Spinal cord (tissue), 10 donors: ENCODE measurements around the gene EVC. TPM values are rescaled to one million over a fixed set of nuclear protein-coding genes. Genes with fewer than 3 reads are reported as not detected.

Experiments
- DNase-seq, 6 donors: peaks; one replicate each; pipeline versions ENCODE4 v3.0.0 to v3.0.0-alpha.2; 2013 to 2015; ENCODE audit warnings: low spot score in 6 of 6, low read depth in 4 of 6
- H3K27ac ChIP-seq: one replicate; pipeline ENCODE4 v1.5.1; 2013; ENCODE audit warnings: low read depth, low read length, control low read depth
- H3K27me3 ChIP-seq: one replicate; pipeline ENCODE4 v1.6.1; 2013; ENCODE audit warnings: low read length; ENCODE audit not compliant: control insufficient read depth, insufficient read depth
- H3K36me3 ChIP-seq: one replicate; pipeline ENCODE4 v1.6.1; 2013; ENCODE audit warnings: low read length; ENCODE audit not compliant: control insufficient read depth, insufficient read depth
- H3K4me1 ChIP-seq: one replicate; pipeline ENCODE4 v1.6.1; 2013; ENCODE audit warnings: low read length; ENCODE audit not compliant: control insufficient read depth, insufficient read depth
- H3K4me3 ChIP-seq: one replicate; pipeline ENCODE4 v1.5.1; 2013; ENCODE audit warnings: low read depth, low read length, control low read depth
- H3K9me3 ChIP-seq: one replicate; pipeline ENCODE4 v1.6.1; 2013; ENCODE audit warnings: low read length; ENCODE audit not compliant: control insufficient read depth, insufficient read depth
- WGBS: methylation state at CpG from one replicate; pipeline ENCODE4 v1.1.5; 2013; ENCODE audit warnings: missing lambda C conversion rate; ENCODE audit not compliant: insufficient coverage; 5-methylcytosine and 5-hydroxymethylcytosine counted together
- polyA plus RNA-seq, 2 donors: library from polyadenylated mRNA; unstranded; fragments of 120-200 nt; gene quantifications; one replicate each; pipeline ENCODE4 v1.2.1, GENCODE V29; 2013; ENCODE audit not compliant: insufficient read length in 2 of 2
- total RNA-seq, 2 donors: library from RNA; depleted of rRNA in 1 of 2; stranded (reverse); fragments of 120-200 nt in 1 of 2; fragments of >200 nt in 1 of 2; gene quantifications; one replicate each; pipeline versions ENCODE4 v1.2.3 to v1.2.4, GENCODE V29; 2013 to 2014
- donor health status: healthy.

Gene EVC
- total and polyA plus RNA-seq, 4 donors = 9.9 to 20.8 (median 10.5) TPM

DNA sequence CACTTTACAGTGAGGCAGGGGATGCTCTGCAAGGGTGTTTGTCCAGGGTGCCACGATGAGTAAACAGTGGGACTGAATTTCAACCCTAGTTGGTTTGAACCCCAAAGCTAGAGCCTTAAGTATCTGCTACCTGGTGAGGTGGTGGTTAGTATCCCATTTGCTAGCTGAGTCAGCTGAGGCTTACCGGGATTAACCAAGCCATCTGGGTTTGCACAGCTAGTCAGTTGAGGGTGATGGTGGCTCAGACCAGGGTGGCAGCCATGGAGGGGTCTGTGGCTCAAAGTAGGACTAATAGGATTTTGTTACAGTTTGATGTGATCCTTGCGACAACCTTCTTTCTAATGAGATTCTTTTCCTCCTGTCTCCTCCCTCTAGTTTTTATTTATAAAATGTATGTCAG, 1.9 kb downstream of the EVC start:
- WGBS = 94% methylated on average over 2 of the region's 3 CpGs
- H3K27ac ChIP-seq = no peak overlapping the region

DNA sequence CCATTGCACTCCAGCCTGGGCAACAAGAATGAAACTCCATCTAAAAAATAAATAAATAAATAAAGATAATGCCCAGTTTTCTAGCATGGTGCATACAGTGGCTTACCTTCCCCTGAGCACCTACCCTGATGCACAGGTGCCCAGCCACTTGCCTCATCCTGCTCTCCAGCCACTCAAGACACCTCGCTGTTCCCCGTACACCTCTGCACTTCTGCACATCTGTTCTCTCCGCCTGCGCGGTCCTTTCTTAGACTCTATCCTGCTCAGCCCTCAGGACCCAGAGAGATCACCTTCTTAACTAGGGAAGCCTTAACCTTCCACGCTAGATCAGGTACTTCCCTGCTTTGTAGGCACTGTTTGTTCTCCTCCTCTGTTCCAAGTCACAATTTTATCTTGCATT, 2.9 kb downstream of the EVC start:
- WGBS = 90% methylated on average over 6 of the region's 6 CpGs
- no peak overlapping the region for H3K27ac ChIP-seq
- peaks cover 14% of the 10 kb centered on the region for H3K4me1 ChIP-seq
- peaks cover 7% of the 10 kb centered on the region for H3K27me3 ChIP-seq
- H3K4me3 ChIP-seq = no peak overlapping the region
- DNase-seq = no peak
- peaks cover 4% of the 10 kb centered on the region for H3K9me3 ChIP-seq
- peaks cover under 1% of the 10 kb centered on the region for H3K36me3 ChIP-seq

More for the DNA sequence above, 1.9 kb downstream of the EVC start:
- Histone ChIP-seq H3K27me3 (peaks cover 16% of the 10 kb centered on the region), H3K36me3 (no peaks in the 10 kb centered on the region), H3K9me3 (peaks cover 4% of the 10 kb centered on the region), H3K4me3 (no peak overlapping the region), H3K4me1 (peaks cover 22% of the 10 kb centered on the region)
- DNase-seq = no peak

DNA sequence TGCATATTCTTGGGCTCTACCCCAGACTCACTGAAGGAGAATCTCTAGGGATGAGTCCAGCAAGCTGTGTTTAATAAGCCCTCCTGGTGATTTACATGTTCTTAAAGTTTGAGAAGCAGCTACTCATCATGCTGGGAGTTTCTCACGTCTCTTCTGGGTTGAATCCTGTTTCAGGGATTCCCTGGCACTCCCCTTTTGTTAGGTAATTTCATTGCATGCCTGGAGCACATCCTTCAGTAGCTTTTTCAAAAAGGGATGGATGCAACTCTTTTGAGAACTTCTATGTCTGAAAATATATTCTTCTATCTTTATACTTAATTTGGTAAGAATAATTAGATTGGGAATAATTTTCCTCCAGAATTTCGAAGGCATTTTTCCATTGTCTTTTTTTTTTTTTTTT, 4.4 kb downstream of the EVC start:
- peaks cover 2% of the 10 kb centered on the region for H3K27me3 ChIP-seq
- no peak for DNase-seq
- peaks cover 4% of the 10 kb centered on the region for H3K9me3 ChIP-seq
- no peak overlapping the region for H3K4me3 ChIP-seq
- H3K4me1 ChIP-seq = peaks cover 13% of the 10 kb centered on the region
- H3K27ac ChIP-seq = no peak overlapping the region
- 80% methylated on average over 1 of the region's 2 CpGs for WGBS
- H3K36me3 ChIP-seq = peaks cover 3% of the 10 kb centered on the region

DNA sequence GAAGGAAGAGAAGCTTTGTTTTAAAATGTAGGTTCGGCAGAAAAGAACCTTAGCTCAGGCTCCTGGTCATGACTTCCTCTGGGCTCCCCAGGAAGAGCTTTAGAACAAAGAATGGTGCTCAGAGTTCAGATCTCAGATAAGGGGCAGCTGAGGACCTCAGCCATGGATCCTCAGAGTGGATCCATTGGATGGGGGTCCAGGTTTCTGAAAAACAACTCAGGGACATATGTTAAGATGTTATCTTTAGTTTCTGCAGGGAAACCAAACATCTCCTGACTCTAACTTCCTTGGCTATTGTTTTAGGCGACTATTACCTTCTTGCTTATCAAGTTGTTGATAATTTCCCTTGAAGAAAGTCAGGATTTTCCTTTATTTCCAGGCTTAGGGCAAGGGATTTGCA, 5.4 kb downstream of the EVC start:
- 88% methylated on average over 1 of the region's 2 CpGs for WGBS
- H3K9me3 ChIP-seq = peaks cover 4% of the 10 kb centered on the region
- peaks cover 5% of the 10 kb centered on the region for H3K36me3 ChIP-seq
- H3K4me1 ChIP-seq = peaks cover 8% of the 10 kb centered on the region
- H3K27me3 ChIP-seq = no peaks in the 10 kb centered on the region
- H3K27ac ChIP-seq = no peak overlapping the region
- H3K4me3 ChIP-seq = no peak overlapping the region
- no peak for DNase-seq

DNA sequence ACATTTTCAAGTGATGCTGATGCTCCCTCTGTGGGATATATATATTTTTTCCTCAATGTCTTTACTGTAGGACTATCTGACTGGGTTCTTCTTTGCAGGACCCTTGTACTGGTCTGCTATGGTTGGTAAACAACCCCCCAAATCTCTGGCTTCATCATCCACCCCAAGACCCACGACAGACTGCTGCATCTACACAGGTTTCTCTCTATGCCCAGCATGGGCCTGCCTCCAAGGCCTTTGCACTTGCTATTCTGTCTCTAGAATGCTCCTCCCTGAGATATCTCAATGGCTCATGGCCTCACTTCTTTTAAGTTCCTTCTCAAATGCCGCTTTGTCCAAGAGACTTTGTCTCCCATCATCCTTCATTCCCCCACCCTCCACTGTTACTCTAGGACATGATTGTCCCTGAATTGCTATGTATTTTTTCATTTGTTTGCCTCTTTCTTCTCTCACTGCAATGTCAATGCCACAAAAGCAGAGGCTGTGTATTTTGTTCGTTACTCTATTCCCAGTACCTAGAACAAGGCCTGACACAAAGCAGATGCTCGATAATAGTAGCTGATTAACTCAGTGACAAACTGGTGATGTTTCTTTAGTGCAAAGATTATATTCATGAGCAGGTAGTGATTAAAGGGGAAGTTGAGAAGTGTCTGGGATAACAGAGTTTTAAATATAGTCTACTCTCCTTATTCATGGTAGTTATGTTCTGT, 6.6 kb downstream of the EVC start:
- no peak for DNase-seq
- Histone ChIP-seq H3K27me3 (no peaks in the 10 kb centered on the region), H3K36me3 (peaks cover 5% of the 10 kb centered on the region), H3K9me3 (peaks cover 4% of the 10 kb centered on the region), H3K4me3 (no peak overlapping the region), H3K27ac (no peak overlapping the region), H3K4me1 (peaks cover 2% of the 10 kb centered on the region)
- WGBS = 100% methylated on average over 1 of the region's 4 CpGs

DNA sequence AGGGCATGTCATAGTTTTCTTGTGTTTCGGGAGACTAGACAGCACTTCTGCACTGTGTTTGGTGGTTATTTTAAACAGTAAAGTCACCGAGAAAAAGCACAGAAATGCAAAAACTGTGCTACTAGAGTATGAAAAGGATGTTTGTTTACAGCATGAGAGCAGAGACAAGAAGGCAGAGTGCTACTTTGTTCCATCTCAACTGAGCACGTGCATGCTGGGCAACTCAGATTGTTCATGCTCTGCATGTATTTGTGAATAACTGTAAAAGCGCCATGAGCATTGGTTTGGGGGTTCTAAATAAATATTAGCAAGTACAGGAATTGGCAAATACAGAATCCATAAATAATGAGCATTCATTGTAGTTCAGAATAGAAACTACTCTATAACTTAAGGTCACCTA, 7.4 kb downstream of the EVC start:
- 45% methylated on average over 2 of the region's 4 CpGs for WGBS
- no peak for DNase-seq

DNA sequence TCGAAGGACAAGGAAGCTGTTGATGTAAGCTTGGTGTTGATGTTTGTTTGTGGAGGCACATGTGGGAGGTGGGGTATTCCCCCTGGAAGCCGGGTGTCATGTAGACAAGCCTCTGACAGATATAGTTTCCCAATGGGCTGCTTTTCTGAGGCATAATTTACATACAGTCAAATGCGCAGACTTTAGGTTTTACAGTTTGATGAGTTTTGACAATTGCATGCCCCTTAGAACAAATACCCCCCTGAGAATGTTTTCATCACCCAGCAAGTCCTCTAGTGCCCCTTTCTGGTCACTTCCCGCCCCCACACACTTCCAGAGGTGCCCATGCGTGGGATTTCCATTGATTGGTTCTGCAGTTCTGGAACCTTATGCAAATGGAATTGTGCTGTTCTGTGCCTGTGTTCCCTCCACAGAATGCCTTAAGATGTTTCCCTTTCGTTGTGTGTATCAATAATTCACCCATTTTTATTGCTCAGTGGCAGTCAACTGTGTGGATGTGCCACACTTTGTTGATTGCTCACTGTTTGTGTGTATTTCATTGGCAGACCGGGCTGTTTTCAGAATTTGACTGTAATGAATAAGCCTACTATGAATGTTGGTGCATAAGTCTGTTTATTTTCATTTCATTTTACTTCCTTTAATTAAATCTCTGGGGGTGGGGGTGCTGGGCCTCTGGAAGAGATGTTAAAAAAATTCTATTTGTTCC, 8.5 kb downstream of the EVC start:
- H3K27ac ChIP-seq = no peak overlapping the region
- peaks cover 7% of the 10 kb centered on the region for H3K36me3 ChIP-seq
- peaks cover 2% of the 10 kb centered on the region for H3K4me1 ChIP-seq
- WGBS = 100% methylated on average over 2 of the region's 7 CpGs
- peak in 1 of 6 donors; percentile 19 for DNase-seq
- H3K4me3 ChIP-seq = no peak overlapping the region
- H3K27me3 ChIP-seq = no peaks in the 10 kb centered on the region
- H3K9me3 ChIP-seq = peaks cover 4% of the 10 kb centered on the region

More for the DNA sequence above, 7.4 kb downstream of the EVC start:
- no peak overlapping the region for H3K4me3 ChIP-seq
- no peak overlapping the region for H3K27ac ChIP-seq
- H3K4me1 ChIP-seq = peaks cover 2% of the 10 kb centered on the region
- H3K27me3 ChIP-seq = no peaks in the 10 kb centered on the region
- H3K9me3 ChIP-seq = peaks cover 4% of the 10 kb centered on the region
- peaks cover 5% of the 10 kb centered on the region for H3K36me3 ChIP-seq

DNA sequence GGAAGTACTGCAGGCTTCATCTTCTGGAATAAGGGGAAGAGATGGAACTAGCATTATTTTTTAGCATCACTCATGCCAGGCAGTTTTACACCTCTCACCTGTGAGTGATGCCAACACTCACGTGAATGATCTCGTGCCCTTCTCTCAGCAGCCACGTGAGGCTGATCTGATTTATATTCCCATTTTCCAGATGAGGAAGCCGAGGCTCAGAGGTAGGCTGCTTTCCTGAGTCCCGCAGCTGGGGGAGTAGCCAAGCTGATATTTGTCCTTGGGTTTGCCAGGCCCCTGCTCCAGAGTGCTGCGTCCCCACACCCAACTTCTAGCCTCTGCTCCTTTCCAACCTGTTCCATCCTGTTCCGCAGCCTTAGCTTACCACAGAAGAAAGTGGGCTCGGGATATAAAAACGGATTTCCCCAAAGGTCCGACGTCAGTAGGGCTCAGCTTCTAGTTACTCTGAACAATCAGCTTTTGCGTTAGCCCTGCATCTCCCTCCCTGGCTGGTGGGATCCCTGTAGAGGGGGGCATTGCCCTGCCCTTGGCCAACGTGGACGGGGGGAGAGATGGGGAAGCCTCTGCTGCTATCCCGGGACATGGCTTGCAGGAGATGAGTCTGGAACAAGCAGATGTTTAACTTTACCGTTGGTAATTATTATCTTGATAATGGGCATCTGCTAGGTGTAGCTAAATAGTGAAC, 9.3 kb downstream of the EVC start:
- H3K4me1 ChIP-seq = peaks cover 2% of the 10 kb centered on the region
- H3K36me3 ChIP-seq = peaks cover 7% of the 10 kb centered on the region
- WGBS = 84% methylated on average over 15 of the region's 16 CpGs
- no peaks in the 10 kb centered on the region for H3K27me3 ChIP-seq
- DNase-seq = no peak
- peaks cover 2% of the 10 kb centered on the region for H3K9me3 ChIP-seq
- no peak overlapping the region for H3K27ac ChIP-seq
- no peak overlapping the region for H3K4me3 ChIP-seq

DNA sequence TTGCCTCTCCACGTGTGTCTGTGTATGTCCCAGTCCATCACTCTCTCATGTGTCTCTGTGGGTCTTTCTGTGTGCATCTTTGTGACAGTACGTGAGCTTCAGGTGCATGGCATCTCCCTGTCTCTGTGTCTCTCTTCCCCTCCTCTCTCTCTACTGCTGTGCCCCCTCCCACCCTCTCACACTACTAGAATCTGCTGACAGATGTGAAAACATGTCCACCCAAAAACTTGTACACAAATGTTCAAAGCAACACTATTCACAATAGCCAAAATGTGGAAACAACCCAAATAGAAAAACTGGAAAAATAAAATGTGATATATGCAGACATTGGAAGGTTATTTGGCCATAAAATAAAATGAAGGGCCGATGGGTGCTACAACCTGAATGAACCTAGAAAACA, 10.0 kb downstream of the EVC start:
- H3K4me3 ChIP-seq = no peak overlapping the region
- no peaks in the 10 kb centered on the region for H3K9me3 ChIP-seq
- H3K27me3 ChIP-seq = no peaks in the 10 kb centered on the region
- DNase-seq = no peak
- WGBS = 87% methylated on average over 2 of the region's 3 CpGs
- H3K36me3 ChIP-seq = peaks cover 7% of the 10 kb centered on the region
- peaks cover 2% of the 10 kb centered on the region for H3K4me1 ChIP-seq
- H3K27ac ChIP-seq = no peak overlapping the region
